ENCODE data around the gene ARHGAP6. TPM values are rescaled to one million over a fixed set of nuclear protein-coding genes. Genes with fewer than 3 reads are reported as not detected.

Gene ARHGAP6
- total RNA-seq, 1 experiment from 2014 or later: 0.07 TPM

GRCh38 chrX:11435568-11435967 is 230.2 kb downstream of the ARHGAP6 start:
- Mint-ChIP-seq H3K9me3 (peaks cover 65 to 68% of the 10 kb centered on the region in 2 experiments), H3K4me3 (no peak overlapping the region), H3K4me1 (peaks cover 5 to 8% of the 10 kb centered on the region in 2 experiments; a peak in 3 of 4 replicates), H3K36me3 (ENCODE audit: insufficient read depth in 1 of 3, low read depth in 3 of 3) (peaks cover 0 to 3% (median 0%) of the 10 kb centered on the region in 3 experiments; a peak in 3 of 7 replicates), H3K27me3 (ENCODE audit: low read depth) (no peaks in the 10 kb centered on the region), H3K27ac (no peak overlapping the region)
- Histone ChIP-seq H3K14ac (ENCODE audit: insufficient read depth, low read length) (no peak overlapping the region), H3K9me3 (ENCODE audit: control insufficient read depth, low read depth, low read length) (no peaks in the 10 kb centered on the region), H2AK5ac (ENCODE audit: insufficient read length, low read length) (no peak overlapping the region), H4K8ac (replicated peaks; ENCODE audit: insufficient read length, low read depth, low read length) (no peak overlapping the region), H3K18ac (ENCODE audit: insufficient read length, low read depth, low read length) (no peak overlapping the region), H3T11ph (ENCODE audit: low read length) (no peak overlapping the region), H3K23ac (ENCODE audit: insufficient read length, low read depth, low read length) (no peak overlapping the region), H2BK20ac (ENCODE audit: low read depth, low read length, poor library complexity, severe bottlenecking) (no peak overlapping the region), H3K27ac (ENCODE audit: insufficient read length, low read depth, low read length) (no peak overlapping the region), H4K20me1 (ENCODE audit: control insufficient read depth, insufficient read depth, insufficient read length) (no peaks in the 10 kb centered on the region), H3K4me2 (ENCODE audit: insufficient read depth, insufficient read length, low read length) (no peak overlapping the region), H3K9ac (ENCODE audit: extremely low read depth, insufficient read length, low read length) (no peak overlapping the region), H2BK12ac (ENCODE audit: insufficient read length, low read depth, low read length) (no peak overlapping the region), H3K4ac (ENCODE audit: low read depth, low read length) (no peak overlapping the region), H3K27me3 (ENCODE audit: insufficient read depth, low read length) (no peaks in the 10 kb centered on the region), H4K5ac (ENCODE audit: insufficient read length, low read depth, low read length) (no peak overlapping the region), H3K23me2 (ENCODE audit: insufficient read length, low read depth, low read length, poor library complexity, severe bottlenecking) (no peaks in the 10 kb centered on the region), H2AFZ (ENCODE audit: low read length) (no peak overlapping the region), H4K91ac (ENCODE audit: insufficient read length, low read depth, low read length) (no peak overlapping the region), H3K79me1 (ENCODE audit: insufficient read depth, low read depth, low read length, poor library complexity, severe bottlenecking) (no peaks in the 10 kb centered on the region), H3K4me1 (ENCODE audit: insufficient read depth, low read length) (no peaks in the 10 kb centered on the region), H2BK5ac (ENCODE audit: insufficient read length, low read length) (no peak overlapping the region), H2BK15ac (ENCODE audit: low read depth, low read length) (no peak overlapping the region), H3K56ac (ENCODE audit: insufficient read length, low read depth, low read length) (no peak overlapping the region), H2BK120ac (ENCODE audit: low read depth, low read length, poor library complexity, severe bottlenecking) (no peak overlapping the region), H3K79me2 (ENCODE audit: insufficient read depth, low read length) (no peaks in the 10 kb centered on the region)
- no peak for DNase-seq
- TF ChIP-seq, protein P1, sequence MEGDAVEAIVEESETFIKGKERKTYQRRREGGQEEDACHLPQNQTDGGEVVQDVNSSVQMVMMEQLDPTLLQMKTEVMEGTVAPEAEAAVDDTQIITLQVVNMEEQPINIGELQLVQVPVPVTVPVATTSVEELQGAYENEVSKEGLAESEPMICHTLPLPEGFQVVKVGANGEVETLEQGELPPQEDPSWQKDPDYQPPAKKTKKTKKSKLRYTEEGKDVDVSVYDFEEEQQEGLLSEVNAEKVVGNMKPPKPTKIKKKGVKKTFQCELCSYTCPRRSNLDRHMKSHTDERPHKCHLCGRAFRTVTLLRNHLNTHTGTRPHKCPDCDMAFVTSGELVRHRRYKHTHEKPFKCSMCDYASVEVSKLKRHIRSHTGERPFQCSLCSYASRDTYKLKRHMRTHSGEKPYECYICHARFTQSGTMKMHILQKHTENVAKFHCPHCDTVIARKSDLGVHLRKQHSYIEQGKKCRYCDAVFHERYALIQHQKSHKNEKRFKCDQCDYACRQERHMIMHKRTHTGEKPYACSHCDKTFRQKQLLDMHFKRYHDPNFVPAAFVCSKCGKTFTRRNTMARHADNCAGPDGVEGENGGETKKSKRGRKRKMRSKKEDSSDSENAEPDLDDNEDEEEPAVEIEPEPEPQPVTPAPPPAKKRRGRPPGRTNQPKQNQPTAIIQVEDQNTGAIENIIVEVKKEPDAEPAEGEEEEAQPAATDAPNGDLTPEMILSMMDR (conservative IDR thresholded peaks at IDR 0.05): no peak
- no CpG with 5 or more reads among the region's 4 CpGs for WGBS (ENCODE audit: extremely low coverage, insufficient read length, low lambda C conversion rate)

Data from H9 (cell line).